HG02623 (cell line): ENCODE data around the gene SLC29A1.

Experiments
- ATAC-seq: cut with Tn5 transposase; IDR thresholded peaks from one replicate; pipeline ENCODE4 v1.9.1; 2021; ENCODE audit warnings: moderate library complexity; ENCODE audit not compliant: unreplicated experiment

Gene SLC29A1

GRCh38 chr6:44278774-44279697, 55.6 kb downstream of the SLC29A1 start:
- no peak for ATAC-seq
